Heart left ventricle (tissue), 16 donors: ENCODE measurements around the gene RNU5B-1. TPM values are rescaled to one million over a fixed set of nuclear protein-coding genes. Genes with fewer than 3 reads are reported as not detected.

Experiments
- ATAC-seq, 4 donors: fragments of 200-7000 bp; cut with Tn5 transposase; one replicate each; pipeline ENCODE4 v1.9.1; 2020 to 2022; ENCODE audit warnings: moderate library complexity in 4 of 4, mild to moderate bottlenecking in 3 of 4, moderate number of reproducible peaks in 1 of 4
- DNase-seq, 5 donors: peaks; one replicate each; pipeline ENCODE4 v3.0.0-alpha.2; 2020
- H3K27ac ChIP-seq, 12 donors: fragments of 200-600 bp; sonication (generic) in 4 of 12; one replicate each; pipeline versions ENCODE4 v1.5.0 to v1.8.0; 2016 to 2022; ENCODE audit warnings: mild to moderate bottlenecking in 2 of 12
- H3K27me3 ChIP-seq, 9 donors: fragments of 200-600 bp; sonication (generic) in 2 of 9; one replicate each; pipeline versions ENCODE4 v1.5.1 to v1.8.0; 2016 to 2022; ENCODE audit warnings: mild to moderate bottlenecking in 3 of 9
- H3K36me3 ChIP-seq, 9 donors: fragments of 200-600 bp; sonication (generic) in 2 of 9; one replicate each; pipeline versions ENCODE4 v1.5.0 to v1.8.0; 2018 to 2022; ENCODE audit warnings: mild to moderate bottlenecking in 2 of 9
- H3K4me1 ChIP-seq, 12 donors: fragments of 200-600 bp; sonication (generic) in 4 of 12; one replicate each; pipeline versions ENCODE4 v1.5.0 to v1.8.0; 2016 to 2022; ENCODE audit warnings: mild to moderate bottlenecking in 3 of 12
- H3K4me3 ChIP-seq, 12 donors: fragments of 200-600 bp; sonication (generic) in 4 of 12; one replicate each; pipeline versions ENCODE4 v1.5.0 to v1.8.0; 2017 to 2022; ENCODE audit warnings: mild to moderate bottlenecking in 9 of 12, moderate library complexity in 4 of 12
- H3K9me3 ChIP-seq, 12 donors: fragments of 200-600 bp; sonication (generic) in 4 of 12; one replicate each; pipeline versions ENCODE4 v1.5.0 to v1.8.0; 2016 to 2022; ENCODE audit warnings: mild to moderate bottlenecking in 1 of 12
- CTCF ChIP-seq, 12 donors: fragments of 200-600 bp; sonication (generic) in 4 of 12; IDR thresholded peaks; one replicate each; pipeline versions ENCODE4 v1.5.0 to v1.8.0; 2018 to 2022; ENCODE audit warnings: antibody characterized with exemption in 12 of 12, mild to moderate bottlenecking in 5 of 12
- POLR2A ChIP-seq, 2 donors: fragments of 450-650 bp; IDR thresholded peaks; one replicate each; pipeline ENCODE4 v1.6.1; 2017; ENCODE audit warnings: antibody characterized with exemption in 2 of 2, mild to moderate bottlenecking in 2 of 2, moderate library complexity in 2 of 2
- WGBS, 4 donors: extraction: QIAGEN DNeasy Blood & Tissue Kit in 2 of 4; methylation state at CpG; one replicate each; pipeline versions ENCODE4 v1.1.5 to v1.1.7; 2013 to 2018; 5-methylcytosine and 5-hydroxymethylcytosine counted together
- intact Hi-C, 10 donors: fragments of 100-400 bp; cut with DNase I; formaldehyde crosslinking; loops; one replicate each; pipeline versions ENCODE4 v1.11.1 to v1.14.2; 2022
- polyA plus RNA-seq, 2 donors: library from polyadenylated mRNA; stranded (reverse); fragments of 200-250 nt; gene quantifications; one replicate each; pipeline ENCODE4 v1.2.3, GENCODE V29; 2013
- total RNA-seq, 9 donors: library from RNA; depleted of rRNA in 2 of 9; stranded (reverse); fragments of >200 nt in 2 of 9; fragmentation: NEBNext Ultra II Directional in 3 of 9; extraction: Animal tissue kit (Norgen Biotek cat#: 25700) in 3 of 9; gene quantifications; one replicate each; pipeline versions ENCODE4 v1.1.0 to v1.2.4, GENCODE V29; 2016 to 2023
- donor health status: ischemic (EF 13 %, LVEDD 7.1; RV severe dilation, severe dysfunction).
- donor health status: healthy with polysubstance abuse.
- donor health status: DM: no; HTN: yes; CAD: no.
- donor health status: DM: no; HTN: no; CAD: no.
- donor health status: ischemic (EF 25% LVEDD 6.9; RV normal size, moderate dysfunction).
- donor health status: ischemic (EF 25% LVEDD 5.7; RV mildly dilated, moderate dysfunction).
- donor health status: healthy.
- donor health status: DM: yes; HTN: yes; CAD: no.
- donor health status: ischemic (EF 35%, LVEDD 5.7; RV mildly dilated, moderate dysfunction).
- donor health status: nonischemic (EF 11% LVEDD 7.7; RV severe dilation, severe dysfunction).
- donor health status: DM: yes; HTN: yes; CAD: no.
- donor health status: PGD.
- donor health status: ischemic (EF 29% LVEDD 5.4; RV normal size, mild dysfunction).
- donor health status: nonischemic (EF 23%, LVEDD 6.1; RV moderate dilation, normal function).

Gene RNU5B-1
- total and polyA plus RNA-seq, 11 donors: 18.6 to 30.4 TPM; not detected in 9

- 50 to 74% (median 57%) methylated on average over 4 to 6 of the region's 6 CpGs for WGBS, 4 donors
- H3K27me3 ChIP-seq: peaks cover 0 to 9% (median 0%) of the 10 kb centered on the region in 9 donors
- no peak for DNase-seq
- intact Hi-C loops: no loop called here
- no peaks in the 10 kb centered on the region for H3K36me3 ChIP-seq
- no peak for TF ChIP-seq POLR2A (IDR thresholded peaks at IDR 0.05)
- no peak for TF ChIP-seq CTCF (IDR thresholded peaks at IDR 0.05)
- no peaks in the 10 kb centered on the region for H3K9me3 ChIP-seq
- ATAC-seq: no peak
- no peak overlapping the region for H3K27ac ChIP-seq
- no peak overlapping the region for H3K4me3 ChIP-seq
- no peaks in the 10 kb centered on the region for H3K4me1 ChIP-seq
These were observed 33.1 kb downstream of the RNU5B-1 start for GRCh38 chr15:65337436-65338070.

- WGBS, 4 donors: 79 to 88% (median 86%) methylated on average over 3 of the region's 3 CpGs
- H3K4me3 ChIP-seq: no peak overlapping the region
- H3K9me3 ChIP-seq: no peaks in the 10 kb centered on the region
- intact Hi-C loops: no loop called here
- H3K27me3 ChIP-seq: peaks cover 0 to 9% (median 0%) of the 10 kb centered on the region in 9 donors
- H3K27ac ChIP-seq: no peak overlapping the region
- H3K36me3 ChIP-seq: no peaks in the 10 kb centered on the region
- ATAC-seq (no peak), DNase-seq (no peak)
- H3K4me1 ChIP-seq: no peaks in the 10 kb centered on the region
- no peak for TF ChIP-seq CTCF (IDR thresholded peaks at IDR 0.05)
- TF ChIP-seq POLR2A (IDR thresholded peaks at IDR 0.05): no peak
These were observed 33.9 kb downstream of the RNU5B-1 start for GRCh38 chr15:65338366-65338765.

GRCh38 chr15:65338823-65339222, 34.3 kb downstream of the RNU5B-1 start:
- WGBS, 4 donors: 95 to 97% (median 95%) methylated on average over 8 of the region's 8 CpGs
- no peak overlapping the region for H3K27ac ChIP-seq
- TF ChIP-seq POLR2A (IDR thresholded peaks at IDR 0.05): no peak
- no peak for TF ChIP-seq CTCF (IDR thresholded peaks at IDR 0.05)
- peaks cover 0 to 9% (median 0%) of the 10 kb centered on the region in 9 donors for H3K27me3 ChIP-seq
- H3K4me3 ChIP-seq: no peak overlapping the region
- DNase-seq (no peak), ATAC-seq (no peak)
- no peaks in the 10 kb centered on the region for H3K4me1 ChIP-seq
- H3K9me3 ChIP-seq: no peaks in the 10 kb centered on the region
- H3K36me3 ChIP-seq: no peaks in the 10 kb centered on the region
- intact Hi-C loops: no loop called here

- 85 to 95% (median 88%) methylated on average over 6 of the region's 6 CpGs for WGBS, 4 donors
- TF ChIP-seq CTCF (IDR thresholded peaks at IDR 0.05): no peak
- TF ChIP-seq POLR2A (IDR thresholded peaks at IDR 0.05): no peak
- DNase-seq (no peak), ATAC-seq (no peak)
- Histone ChIP-seq H3K4me1 (no peaks in the 10 kb centered on the region), H3K9me3 (no peaks in the 10 kb centered on the region), H3K27ac (no peak overlapping the region), H3K36me3 (no peaks in the 10 kb centered on the region), H3K27me3 (peaks cover 0 to 9% (median 0%) of the 10 kb centered on the region in 9 donors), H3K4me3 (no peak overlapping the region)
- intact Hi-C loops: no loop called here
These were observed 34.9 kb downstream of the RNU5B-1 start for GRCh38 chr15:65339416-65339815.
